ENCODE results near the gene TBC1D2.

TBC1D2 gene

DNA sequence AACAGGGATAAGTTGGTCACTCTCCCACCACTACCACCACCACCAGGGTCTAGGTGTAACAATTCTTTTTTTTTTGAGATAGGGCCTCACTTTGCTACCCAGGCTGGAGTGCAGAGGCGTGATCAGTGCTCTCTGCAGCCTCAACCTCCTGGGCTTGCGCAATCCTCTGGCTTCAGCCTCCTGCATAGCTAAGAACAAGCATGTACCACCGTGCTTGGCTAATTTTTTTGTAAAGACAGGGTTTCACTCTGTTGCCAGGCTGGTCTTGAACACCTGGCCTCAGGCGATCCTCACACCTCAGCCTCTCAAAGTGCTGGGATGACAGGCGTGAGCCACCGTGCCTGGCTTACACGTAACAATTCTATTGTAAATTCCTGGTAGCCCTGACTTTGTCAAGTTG is 90.5 kb downstream of the TBC1D2 start:
- DNase-seq (ENCODE audit: low read depth), result no peak

GRCh38 chr9:98162613-98163012 is 92.8 kb downstream of the TBC1D2 start:
- DNase-seq (ENCODE audit: low read depth), result no peak

DNA sequence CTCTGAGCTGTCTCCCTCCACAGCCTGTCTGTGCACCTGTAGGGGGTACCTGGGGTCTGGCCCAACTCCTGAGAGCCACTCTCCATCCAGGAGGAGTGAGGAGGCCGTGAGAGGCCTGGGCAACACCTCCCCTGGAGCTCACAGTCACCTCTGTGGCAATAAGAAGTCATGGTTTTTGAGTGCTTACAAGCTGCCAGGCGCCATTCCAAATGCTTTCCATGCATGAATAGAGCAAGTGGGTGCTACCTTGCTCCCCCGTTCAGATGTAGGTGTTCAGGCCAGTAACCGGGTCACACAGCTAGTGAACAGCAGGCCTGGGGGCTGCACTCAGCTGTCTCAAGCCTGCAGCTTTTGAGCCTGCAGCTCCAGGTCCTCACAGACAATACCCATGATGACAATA is 93.6 kb downstream of the TBC1D2 start:
- no peak for DNase-seq (ENCODE audit: low read depth)

DNA sequence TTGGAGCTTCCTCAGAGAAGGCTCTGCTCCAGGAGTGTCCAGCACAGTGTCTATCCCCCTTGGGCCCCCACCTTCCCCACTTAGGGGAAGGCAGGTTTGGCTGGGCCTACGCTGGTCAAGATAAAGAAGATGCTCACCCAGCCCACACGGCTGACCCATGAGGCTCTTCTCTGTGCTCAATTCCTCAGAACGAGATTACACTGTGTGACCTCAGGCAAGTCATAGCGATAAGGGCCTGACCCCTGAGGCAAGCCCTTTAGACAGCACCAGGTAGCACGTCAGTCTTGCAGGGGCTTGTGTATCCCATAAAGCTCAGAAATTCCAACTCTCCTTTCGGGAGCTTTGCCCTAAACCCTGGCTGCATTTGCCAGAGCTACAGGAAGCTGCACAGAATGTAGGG is 95.7 kb downstream of the TBC1D2 start:
- DNase-seq (ENCODE audit: low read depth), result no peak

DNA sequence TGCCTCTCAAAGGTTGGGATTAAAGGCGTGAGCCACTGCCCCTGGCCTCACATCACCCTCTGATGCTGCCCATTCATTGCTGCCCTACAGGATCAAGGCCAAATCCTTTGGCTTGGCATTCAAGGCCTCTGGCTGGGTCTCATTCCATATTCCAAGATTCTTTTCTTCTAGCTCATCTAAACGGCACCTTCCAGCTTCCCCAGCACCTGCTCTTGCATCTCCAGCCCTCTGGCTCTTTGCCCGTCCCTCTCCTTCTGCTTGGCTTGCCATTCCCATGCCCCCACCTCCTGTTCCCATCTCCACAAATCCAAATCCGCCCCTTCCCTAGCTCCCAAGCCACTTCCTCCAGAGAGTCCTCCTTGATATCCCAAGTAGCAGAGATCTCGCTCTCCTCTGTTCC is 96.1 kb downstream of the TBC1D2 start:
- no peak for DNase-seq (ENCODE audit: low read depth)

GRCh38 chr9:98158071-98158831 is 97.2 kb downstream of the TBC1D2 start:
- peak; percentile 7 for DNase-seq (ENCODE audit: low read depth)

DNA sequence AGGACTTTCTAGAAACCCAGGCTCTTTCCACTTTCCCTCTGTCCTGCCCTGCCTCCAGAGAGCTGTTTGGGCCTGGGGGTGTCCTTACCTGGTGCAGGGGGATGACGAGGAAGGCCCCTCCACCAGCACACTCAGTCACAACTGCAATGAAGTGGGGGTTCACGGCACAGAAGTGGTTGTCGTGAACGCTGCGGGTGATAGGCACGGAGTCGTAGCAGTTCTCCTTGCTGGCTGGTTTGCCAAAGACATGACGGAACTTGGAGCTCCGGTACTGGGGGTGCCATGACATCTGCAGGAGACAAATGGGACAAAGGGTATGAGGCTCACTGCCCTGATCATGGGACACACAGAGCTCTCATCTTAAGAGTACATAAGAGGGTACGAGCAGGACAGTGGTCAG is 98.1 kb downstream of the TBC1D2 start:
- no peak for DNase-seq (ENCODE audit: low read depth)

GRCh38 chr9:98154678-98155077 is 100.8 kb downstream of the TBC1D2 start:
- no peak for DNase-seq (ENCODE audit: low read depth)

DNA sequence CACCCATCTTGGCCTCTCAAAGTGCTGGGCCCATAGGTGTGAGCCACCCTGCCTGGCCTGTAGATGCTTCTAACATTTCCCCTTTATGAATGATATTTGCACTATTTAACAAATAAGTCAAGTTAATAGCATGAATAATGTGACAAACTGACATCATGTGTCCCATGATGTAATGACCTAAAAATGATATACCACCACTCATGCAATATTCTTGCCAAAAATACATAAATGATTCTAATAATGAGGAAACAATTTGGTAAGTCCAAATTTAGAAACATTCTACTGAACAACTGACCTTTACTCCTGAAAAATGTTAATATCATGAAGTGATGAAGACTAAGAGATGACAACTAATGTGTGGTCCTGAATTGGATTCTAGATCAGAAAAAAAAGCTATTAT is 102.9 kb downstream of the TBC1D2 start:
- DNase-seq (ENCODE audit: low read depth), result no peak

GRCh38 chr9:98150721-98151120 is 104.7 kb downstream of the TBC1D2 start:
- DNase-seq (ENCODE audit: low read depth), result no peak

- DNase-seq (ENCODE audit: low read depth), result no peak
These were observed 105.3 kb downstream of the TBC1D2 start for GRCh38 chr9:98150164-98150563.

DNA sequence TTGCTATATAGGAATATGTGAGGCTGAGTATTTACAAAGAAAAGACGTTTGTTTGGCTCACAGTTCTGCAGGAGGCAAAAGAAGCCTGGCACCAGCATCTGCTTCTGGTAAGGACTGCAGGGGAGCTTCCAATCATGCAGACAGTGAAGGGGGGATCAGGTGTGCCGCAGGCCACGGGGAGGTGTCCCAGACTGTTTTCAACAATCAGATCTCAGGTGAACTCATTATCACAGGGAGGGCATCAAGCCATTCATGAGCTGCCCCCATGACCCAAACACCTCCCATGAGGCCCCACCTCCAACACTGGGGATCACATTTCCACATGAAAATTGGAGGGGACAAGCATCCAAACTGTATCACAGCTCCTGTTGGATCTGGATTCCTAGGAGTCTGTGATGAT is 106.0 kb downstream of the TBC1D2 start:
- no peak for DNase-seq (ENCODE audit: low read depth)

Measured in ELR (cell line).